Medulla oblongata (tissue), 1 donor: ENCODE results near the gene CFAP119.

Experiments
- DNase-seq: peaks from one replicate; pipeline ENCODE4 v3.0.0-alpha.2; 2015; ENCODE audit errors: extremely low spot score

Gene CFAP119

DNA sequence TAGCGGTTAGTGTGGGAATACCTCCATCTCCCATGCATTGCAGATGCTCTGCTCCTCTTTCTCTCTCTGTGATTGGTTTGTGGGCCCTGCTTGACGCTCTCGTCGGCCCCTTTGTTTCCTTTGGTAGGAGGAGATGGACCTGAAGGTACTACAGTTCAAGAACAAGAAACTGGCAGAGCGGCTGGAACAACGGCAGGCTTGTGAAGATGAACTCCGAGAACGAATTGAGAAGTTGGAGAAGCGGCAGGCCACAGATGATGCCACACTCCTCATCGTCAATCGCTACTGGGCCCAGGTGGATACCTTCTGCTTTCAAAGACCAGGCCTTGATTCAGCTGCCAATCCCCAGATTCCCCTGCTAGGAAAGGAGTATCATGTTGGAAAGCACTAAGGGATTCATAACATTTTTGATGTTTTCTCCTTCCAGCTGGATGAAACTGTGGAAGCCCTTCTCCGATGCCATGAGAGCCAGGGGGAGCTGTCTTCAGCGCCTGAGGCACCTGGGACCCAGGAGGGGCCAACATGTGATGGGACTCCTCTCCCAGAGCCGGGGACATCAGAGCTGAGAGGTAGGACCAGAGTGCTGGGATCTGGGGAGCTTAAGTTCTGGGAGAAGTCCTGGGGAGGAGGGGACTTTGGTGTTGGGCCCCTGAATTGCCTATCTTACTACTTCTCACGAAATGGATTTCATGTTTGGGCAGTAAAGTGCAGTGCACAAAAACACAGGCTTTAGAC is 1.3 kb upstream of the CFAP119 start:
- no peak for DNase-seq

DNA sequence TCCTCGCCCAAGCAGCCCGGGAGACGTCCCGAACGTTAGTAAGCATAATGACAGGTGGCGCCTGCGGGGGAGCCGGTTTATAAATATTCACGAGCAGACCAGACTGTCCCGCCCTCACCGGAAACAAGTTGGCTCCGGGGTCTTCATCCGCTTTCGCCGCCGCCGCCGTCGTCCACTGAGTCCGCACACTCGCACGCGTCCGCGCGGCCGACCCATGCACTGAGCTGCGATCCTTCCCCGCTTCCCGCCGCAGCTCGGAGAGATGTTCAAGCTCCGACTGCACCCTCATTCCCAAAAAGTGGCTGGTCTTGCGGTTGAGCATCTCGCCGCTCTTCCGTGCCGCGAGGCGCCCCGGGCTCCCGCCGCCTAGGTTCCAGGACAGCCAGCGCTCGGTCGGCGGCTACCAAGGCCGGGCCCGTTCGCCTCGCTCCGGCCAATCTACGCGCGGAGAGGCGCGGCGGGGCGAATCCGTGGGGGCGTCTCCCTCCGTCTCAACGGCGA is 385 bp downstream of the CFAP119 start:
- DNase-seq = no peak

DNA sequence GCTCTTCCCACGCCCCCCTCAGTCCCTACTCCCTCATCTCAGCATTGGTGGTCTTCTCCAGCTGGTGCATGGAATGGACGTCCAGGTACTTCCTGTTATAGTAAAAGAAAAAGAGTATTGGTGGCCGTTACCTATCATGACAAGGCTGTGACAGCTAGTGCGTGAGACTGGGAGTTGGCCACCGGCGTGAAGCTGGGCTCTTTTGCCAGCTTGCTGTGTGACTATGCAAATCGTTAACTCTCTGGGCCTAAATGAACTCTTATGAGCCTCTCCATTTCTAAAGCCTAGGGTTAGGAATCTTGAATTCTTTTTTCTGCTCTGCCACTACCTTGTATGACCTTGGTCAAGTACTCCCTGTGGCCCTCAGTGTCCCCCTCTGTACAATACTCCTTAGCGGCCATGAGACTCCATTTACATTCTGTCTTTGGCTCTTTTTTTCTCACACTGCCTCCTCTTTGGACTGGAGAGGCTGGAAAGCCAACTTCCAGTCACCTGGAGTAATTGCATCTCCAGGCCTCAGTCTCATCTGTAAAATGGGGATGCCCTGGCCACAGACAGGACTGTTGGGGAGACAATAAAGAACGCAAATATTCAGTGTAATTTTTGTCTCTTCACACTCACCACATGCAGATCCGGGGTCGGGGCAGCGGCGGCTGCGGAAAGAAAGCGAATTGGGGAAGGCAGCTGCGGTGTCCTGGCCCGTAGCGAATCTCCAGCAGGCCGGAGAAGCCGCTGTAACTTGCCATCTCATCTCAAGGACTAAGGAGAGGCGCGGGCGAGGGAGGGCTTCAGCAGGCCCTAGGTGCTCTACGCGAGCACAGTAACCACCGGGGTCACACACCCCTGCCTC is 1.1 kb downstream of the CFAP119 start:
- DNase-seq = no peak

DNA sequence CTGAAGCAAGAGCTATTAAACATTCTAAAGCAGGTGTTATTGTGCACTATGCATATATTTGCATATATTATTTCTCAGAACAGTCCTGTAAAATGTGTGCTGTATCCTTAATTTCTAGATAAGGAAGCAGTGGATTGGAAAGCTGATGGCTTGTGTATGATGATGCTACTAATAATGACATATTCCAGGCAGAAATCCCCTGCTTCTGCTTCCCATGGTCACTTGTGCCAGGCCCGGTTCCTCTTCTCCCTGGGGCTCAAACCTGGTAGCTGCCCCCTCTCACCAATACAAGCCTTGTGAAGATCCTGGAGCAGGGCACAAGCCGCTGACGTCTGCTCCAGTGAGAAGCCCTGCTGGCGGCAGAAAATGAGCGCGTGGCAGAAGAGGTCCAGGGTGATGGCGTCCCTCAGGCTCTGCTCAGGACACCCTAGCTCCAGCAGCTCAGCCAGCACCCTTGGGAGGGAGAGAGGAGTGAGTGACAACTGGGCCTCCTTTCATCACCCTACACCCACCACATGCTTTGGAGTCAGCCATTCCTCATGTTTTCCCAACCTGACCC is 1.8 kb downstream of the CFAP119 start:
- DNase-seq = no peak

GRCh38 chr16:30758988-30759491 is 2.8 kb downstream of the CFAP119 start:
- DNase-seq = peak; percentile 56

DNA sequence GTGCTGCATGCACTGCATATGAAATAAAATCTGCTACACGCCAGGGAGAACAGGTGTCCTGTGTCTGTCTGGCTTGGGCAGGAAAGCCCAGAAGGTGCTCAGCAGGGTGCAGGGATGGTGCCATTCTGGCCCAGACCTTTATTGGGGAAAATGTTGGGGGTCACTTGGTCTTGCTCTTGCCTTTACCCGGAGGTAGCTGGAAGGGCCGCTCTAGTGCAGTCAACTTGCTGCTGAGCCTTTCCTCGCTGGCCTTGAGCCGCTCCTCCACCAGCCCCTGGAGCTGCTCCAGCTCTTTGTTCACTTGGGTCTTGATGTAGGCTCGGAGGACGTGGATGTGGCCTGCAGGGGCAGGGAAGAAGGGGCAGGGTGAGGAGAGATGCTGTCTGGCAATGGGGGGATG is 4.5 kb downstream of the CFAP119 start:
- no peak for DNase-seq

GRCh38 chr16:30756781-30757100 is 5.1 kb downstream of the CFAP119 start:
- no peak for DNase-seq

DNA sequence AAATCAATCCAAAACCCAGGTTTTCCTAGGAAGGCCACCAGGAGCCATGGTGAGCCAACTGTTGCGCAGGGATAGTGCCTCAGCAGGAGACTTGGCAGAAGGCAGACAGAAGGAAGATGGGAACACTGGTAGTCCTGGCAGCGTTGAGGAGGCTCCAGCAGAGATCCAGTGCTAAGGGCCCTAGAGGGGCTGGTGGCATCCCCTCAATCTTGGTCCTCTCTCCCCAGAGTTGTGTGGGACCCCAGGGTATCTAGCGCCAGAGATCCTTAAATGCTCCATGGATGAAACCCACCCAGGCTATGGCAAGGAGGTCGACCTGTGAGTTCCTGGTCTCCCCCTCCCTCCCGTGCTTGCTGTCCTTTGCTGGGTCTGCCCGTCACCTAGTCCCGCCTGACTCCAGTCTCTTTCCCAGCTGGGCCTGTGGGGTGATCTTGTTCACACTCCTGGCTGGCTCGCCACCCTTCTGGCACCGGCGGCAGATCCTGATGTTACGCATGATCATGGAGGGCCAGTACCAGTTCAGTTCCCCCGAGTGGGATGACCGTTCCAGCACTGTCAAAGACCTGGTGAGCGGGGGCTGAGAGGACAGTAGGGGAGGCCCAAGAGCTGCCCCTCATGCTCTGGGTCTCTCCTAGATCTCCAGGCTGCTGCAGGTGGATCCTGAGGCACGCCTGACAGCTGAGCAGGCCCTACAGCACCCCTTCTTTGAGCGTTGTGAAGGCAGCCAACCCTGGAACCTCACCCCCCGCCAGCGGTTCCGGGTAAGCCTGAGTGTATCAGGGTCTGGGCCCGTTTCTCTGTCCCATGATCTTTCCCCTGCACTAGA is 5.7 kb downstream of the CFAP119 start:
- DNase-seq = no peak

DNA sequence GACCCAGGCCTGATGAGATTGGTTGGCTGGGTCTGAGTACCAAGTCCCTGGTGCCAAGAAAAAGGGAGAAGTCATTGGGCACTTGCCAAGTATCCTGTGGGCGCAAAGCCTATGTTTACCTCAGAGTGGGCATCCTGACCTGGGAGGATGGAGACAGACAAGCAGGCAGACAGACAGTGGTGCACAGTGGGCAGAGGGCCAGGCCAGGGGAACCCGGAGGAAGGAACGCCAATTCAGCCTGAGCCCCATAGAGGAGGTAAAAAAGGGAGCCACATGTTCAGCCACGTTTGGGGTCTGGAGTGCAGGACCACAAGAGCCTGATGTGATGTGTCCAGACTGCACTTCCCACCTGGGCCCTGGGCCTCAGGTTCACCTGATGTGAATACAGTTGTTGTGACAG is 8.3 kb downstream of the CFAP119 start:
- no peak for DNase-seq

- no peak for DNase-seq
Observed at GRCh38 chr16:30750876-30751465, 10.9 kb downstream of the CFAP119 start.

GRCh38 chr16:30750201-30750600 is 11.7 kb downstream of the CFAP119 start:
- DNase-seq = no peak

GRCh38 chr16:30748634-30749445 is 13.0 kb downstream of the CFAP119 start:
- DNase-seq = no peak

DNA sequence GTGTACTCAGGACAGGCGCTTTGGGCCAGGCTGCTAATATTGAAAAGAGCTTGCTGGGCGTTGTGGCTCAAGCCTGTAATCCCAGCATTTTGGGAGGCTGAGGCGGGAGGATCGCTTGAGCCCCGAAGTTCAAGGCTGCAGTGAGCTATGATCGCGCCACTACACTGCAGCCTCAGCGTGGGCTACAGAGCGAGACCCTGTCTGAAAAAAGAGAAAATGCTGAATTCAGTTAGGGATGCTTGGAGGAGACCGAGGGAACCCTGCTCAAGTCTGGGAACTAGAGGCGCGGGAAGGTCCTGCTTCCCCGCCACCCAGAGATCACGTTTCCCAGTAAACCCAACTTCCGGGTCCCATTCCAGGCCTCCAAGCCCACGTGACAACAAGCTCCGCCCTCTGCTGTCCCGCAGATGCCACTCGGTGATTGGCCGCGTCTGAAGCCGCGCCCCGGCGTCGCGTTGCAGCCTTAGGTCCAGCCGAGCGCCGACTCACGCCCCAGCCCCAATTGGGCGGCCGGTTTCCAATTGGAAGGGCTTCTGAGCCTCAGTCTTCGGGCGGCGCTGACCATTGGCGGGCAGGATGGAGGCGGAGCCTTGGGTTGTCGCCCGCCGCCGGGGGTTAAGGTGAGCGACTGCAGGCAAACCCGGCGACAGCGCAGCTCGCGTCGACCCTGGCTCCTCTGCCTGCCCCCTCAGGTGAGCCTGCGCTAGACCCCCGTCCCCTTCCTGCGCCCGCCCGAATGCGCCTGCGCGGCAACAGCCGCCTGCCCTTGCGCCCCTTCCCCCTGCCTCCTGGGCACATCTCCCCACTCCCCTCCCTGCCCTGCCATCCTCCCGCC is 13.8 kb downstream of the CFAP119 start, which contains the start of gene PHKG2:
Gene PHKG2, plus strand, starts transcription at position 627 of the 835 bp plus-strand sequence. CDS start 396 bp downstream, outside the sequence.
- peak; percentile 100 for DNase-seq

DNA sequence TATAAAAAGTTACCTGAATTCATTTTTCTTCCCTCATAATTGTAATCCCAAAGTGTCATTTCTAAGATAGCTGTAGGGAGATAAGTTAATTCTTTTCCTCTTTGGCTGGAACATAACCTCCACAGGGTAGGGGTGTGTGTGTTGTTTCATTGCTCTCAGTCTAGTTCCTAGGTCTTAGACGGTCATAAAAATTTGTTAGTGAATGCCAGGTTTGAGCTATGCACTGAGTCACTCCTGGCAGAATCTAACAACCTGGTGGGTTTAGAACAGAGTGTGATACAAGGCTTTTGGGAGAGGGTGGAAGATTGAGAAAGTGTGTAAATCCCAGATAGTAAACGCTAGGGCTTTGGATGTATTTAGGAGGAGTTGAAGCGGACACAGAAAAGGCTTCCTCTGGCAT is 14.5 kb downstream of the CFAP119 start:
- no peak for DNase-seq

- no peak for DNase-seq
Observed at GRCh38 chr16:30746638-30747175, 15.2 kb downstream of the CFAP119 start.

DNA sequence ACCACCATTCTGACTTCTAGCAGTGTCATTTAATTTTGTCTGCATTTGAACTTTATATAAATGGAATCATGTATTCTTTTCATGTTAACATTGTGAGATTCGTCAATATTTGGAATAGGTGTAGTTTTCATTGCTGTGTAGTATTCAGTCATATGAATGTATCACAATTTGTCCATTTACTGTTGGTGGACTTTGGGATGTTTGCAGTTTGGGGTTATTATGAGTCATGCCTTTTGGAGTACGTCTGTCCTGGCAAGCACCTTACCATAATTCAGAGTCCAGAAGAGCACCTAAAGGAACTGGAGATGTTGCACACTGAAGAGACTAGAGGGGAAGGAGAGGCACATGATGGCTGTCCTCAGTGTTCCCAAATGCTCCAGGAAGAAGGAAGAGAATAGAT is 16.8 kb downstream of the CFAP119 start:
- no peak for DNase-seq

DNA sequence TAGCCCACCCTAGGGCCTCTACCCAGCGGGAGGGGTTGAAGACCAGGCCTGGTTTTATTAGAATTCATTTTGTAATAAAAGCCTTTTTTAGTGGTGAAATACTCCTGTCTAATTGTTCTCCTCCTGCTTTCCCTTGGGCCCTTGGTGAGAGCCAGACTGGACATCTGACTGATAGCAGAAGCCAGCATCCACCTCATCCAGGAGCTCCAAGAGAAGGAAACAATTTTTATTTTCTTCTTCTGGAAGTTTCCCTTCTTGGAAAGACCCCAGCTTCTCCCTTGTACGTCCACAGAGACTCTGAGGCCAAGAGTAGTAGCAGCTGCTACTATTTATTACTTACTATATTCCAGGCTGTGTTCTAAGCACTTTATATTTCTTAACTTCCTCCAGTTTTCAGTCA is 17.7 kb downstream of the CFAP119 start:
- no peak for DNase-seq

- no peak for DNase-seq
Observed at GRCh38 chr16:30743716-30744115, 18.1 kb downstream of the CFAP119 start.

DNA sequence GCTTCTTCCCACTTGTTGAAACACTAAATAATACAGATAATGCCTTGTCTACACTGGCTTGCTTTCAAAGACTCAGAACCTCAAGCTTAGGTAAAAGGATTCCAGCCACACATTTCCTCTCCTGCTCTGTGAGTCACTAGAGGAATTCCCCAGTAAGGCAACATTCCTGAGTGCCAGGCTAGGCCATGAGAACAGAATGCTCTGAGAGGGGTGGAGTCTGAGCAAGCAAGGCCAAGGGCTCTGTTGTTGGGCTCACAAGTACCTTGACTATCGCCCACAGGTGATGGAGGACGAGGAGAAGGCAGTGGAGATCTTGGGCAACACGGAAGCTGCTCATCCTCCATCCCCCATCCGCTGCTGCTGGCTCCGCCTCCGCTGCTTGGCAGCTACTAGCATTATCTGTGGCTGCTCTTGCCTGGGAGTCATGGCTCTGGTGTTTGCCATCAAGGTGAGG is 20.4 kb downstream of the CFAP119 start:
- no peak for DNase-seq
